Osteocyte (in vitro differentiated cells): ENCODE measurements around the gene GAP43. TPM values are rescaled to one million over a fixed set of nuclear protein-coding genes. Genes with fewer than 3 reads are reported as not detected.

ENCODE experiments used
- DNase-seq: peaks from one replicate; pipeline ENCODE4 v3.0.0; 2021; ENCODE audit warnings: mixed read lengths; ENCODE audit not compliant: unreplicated experiment; ENCODE audit errors: extremely low spot score
- H3K27ac Mint-ChIP-seq: one replicate; pipeline ENCODE4 v1.8.0; 2021; ENCODE audit warnings: mild to moderate bottlenecking, mixed read lengths; ENCODE audit not compliant: unreplicated experiment
- H3K27me3 Mint-ChIP-seq: one replicate; pipeline ENCODE4 v1.8.0; 2021; ENCODE audit warnings: mixed read lengths; ENCODE audit not compliant: unreplicated experiment
- H3K36me3 Mint-ChIP-seq: one replicate; pipeline ENCODE4 v1.8.0; 2021; ENCODE audit warnings: mixed read lengths; ENCODE audit not compliant: unreplicated experiment
- H3K4me1 Mint-ChIP-seq: one replicate; pipeline ENCODE4 v1.8.0; 2021; ENCODE audit warnings: mixed read lengths; ENCODE audit not compliant: unreplicated experiment
- H3K4me3 Mint-ChIP-seq: one replicate; pipeline ENCODE4 v1.8.0; 2021; ENCODE audit warnings: mild to moderate bottlenecking, moderate library complexity, mixed read lengths; ENCODE audit not compliant: unreplicated experiment
- H3K9me3 Mint-ChIP-seq: one replicate; pipeline ENCODE4 v1.8.0; 2021; ENCODE audit warnings: mixed read lengths; ENCODE audit not compliant: unreplicated experiment
- CTCF ChIP-seq: fragments of 200-600 bp; sonication (generic); IDR thresholded peaks from 2 replicates; pipeline ENCODE4 v1.5.0; 2021; ENCODE audit warnings: antibody characterized with exemption, mild to moderate bottlenecking, moderate library complexity
- total RNA-seq: library from RNA; stranded (reverse); gene quantifications from 2 replicates; pipeline ENCODE4 v1.2.1, GENCODE V29; 2021

GAP43 gene
- total RNA-seq, 1 donor from 2014 or later, result 3.2 TPM

GRCh38 chr3:115646027-115646690 is 22.8 kb downstream of the GAP43 start:
- no peak overlapping the region for H3K4me3 Mint-ChIP-seq
- no peak for DNase-seq
- no peaks in the 10 kb centered on the region for H3K27me3 Mint-ChIP-seq
- no peak overlapping the region for H3K27ac Mint-ChIP-seq
- no peak for TF ChIP-seq CTCF
- no peaks in the 10 kb centered on the region for H3K36me3 Mint-ChIP-seq
- peaks cover 14% of the 10 kb centered on the region for H3K4me1 Mint-ChIP-seq
- no peaks in the 10 kb centered on the region for H3K9me3 Mint-ChIP-seq

- no peak overlapping the region for H3K4me3 Mint-ChIP-seq
- no peaks in the 10 kb centered on the region for H3K27me3 Mint-ChIP-seq
- H3K27ac Mint-ChIP-seq, result no peak overlapping the region
These were observed 25.2 kb downstream of the GAP43 start for GRCh38 chr3:115648559-115648958.

GRCh38 chr3:115651087-115651486 is 27.8 kb downstream of the GAP43 start:
- Mint-ChIP-seq H3K4me1 (peaks cover 3% of the 10 kb centered on the region), H3K9me3 (no peaks in the 10 kb centered on the region), H3K27me3 (no peaks in the 10 kb centered on the region), H3K27ac (no peak overlapping the region), H3K4me3 (no peak overlapping the region), H3K36me3 (no peaks in the 10 kb centered on the region)
- TF ChIP-seq CTCF, result no peak
- DNase-seq, result no peak

More at GRCh38 chr3:115648559-115648958, 25.2 kb downstream of the GAP43 start:
- peaks cover 14% of the 10 kb centered on the region for H3K4me1 Mint-ChIP-seq
- TF ChIP-seq CTCF, result no peak
- H3K36me3 Mint-ChIP-seq, result no peaks in the 10 kb centered on the region
- H3K9me3 Mint-ChIP-seq, result no peaks in the 10 kb centered on the region
- DNase-seq, result no peak

- DNase-seq, result no peak
- Mint-ChIP-seq H3K36me3 (no peaks in the 10 kb centered on the region), H3K9me3 (no peaks in the 10 kb centered on the region), H3K4me1 (peaks cover 3% of the 10 kb centered on the region), H3K27ac (no peak overlapping the region), H3K27me3 (no peaks in the 10 kb centered on the region), H3K4me3 (no peak overlapping the region)
- no peak for TF ChIP-seq CTCF
These were observed 28.3 kb downstream of the GAP43 start for GRCh38 chr3:115651599-115651998.

- TF ChIP-seq CTCF, result no peak
- Mint-ChIP-seq H3K4me1 (peaks cover 10% of the 10 kb centered on the region), H3K9me3 (no peaks in the 10 kb centered on the region), H3K27me3 (no peaks in the 10 kb centered on the region), H3K4me3 (no peak overlapping the region), H3K36me3 (no peaks in the 10 kb centered on the region), H3K27ac (no peak overlapping the region)
- DNase-seq, result no peak
These were observed 29.4 kb downstream of the GAP43 start for GRCh38 chr3:115652738-115653137.
